Peyer's patch (tissue), 4 donors: ENCODE results near the gene EPHB2. TPM values are rescaled to one million over a fixed set of nuclear protein-coding genes. Genes with fewer than 3 reads are reported as not detected.

Source experiments
- DNase-seq, 3 donors: peaks; one replicate each; pipeline ENCODE4 v3.0.0-alpha.2; 2017 to 2019
- H3K27ac ChIP-seq, 4 donors: fragments of 200-600 bp; sonication (generic); one replicate each; pipeline ENCODE4 v1.5.1; 2016 to 2019
- H3K27me3 ChIP-seq, 2 donors: fragments of 200-600 bp; sonication (generic); one replicate each; pipeline ENCODE4 v1.5.1; 2019
- H3K36me3 ChIP-seq, 3 donors: fragments of 200-600 bp; sonication (generic); one replicate each; pipeline ENCODE4 v1.5.1; 2016 to 2019
- H3K4me1 ChIP-seq, 4 donors: fragments of 200-600 bp; sonication (generic); one replicate each; pipeline ENCODE4 v1.5.1; 2016 to 2019
- H3K4me3 ChIP-seq, 4 donors: fragments of 200-600 bp; sonication (generic); 1 replicate in 3 of 4; 2 replicates in 1 of 4; pipeline ENCODE4 v1.5.1; 2016 to 2019; ENCODE audit warnings: mild to moderate bottlenecking in 1 of 4
- H3K9me3 ChIP-seq, 4 donors: fragments of 200-600 bp; sonication (generic); one replicate each; pipeline ENCODE4 v1.5.1; 2016 to 2019; ENCODE audit warnings: mild to moderate bottlenecking in 1 of 4
- POLR2A ChIP-seq, 2 donors: fragments of 450-650 bp; IDR thresholded peaks; one replicate each; pipeline ENCODE4 v1.5.1; 2017; ENCODE audit warnings: antibody characterized with exemption in 2 of 2, mild to moderate bottlenecking in 2 of 2, moderate library complexity in 2 of 2
- total RNA-seq, 4 donors: library from RNA; depleted of rRNA; stranded (reverse); fragments of >200 nt; gene quantifications; one replicate each; pipeline ENCODE4 v1.1.0, GENCODE V29; 2016
- TF ChIP-seq, protein P1 (sequence below), 6 experiments: fragments of 450-650 bp in 4 of 6; fragments of 200-600 bp in 2 of 6; sonication (generic) in 1 of 6; IDR thresholded peaks; one replicate each; pipeline ENCODE4 v1.5.1; 2017 to 2019; ENCODE audit warnings: antibody characterized with exemption in 6 of 6, mild to moderate bottlenecking in 3 of 6, moderate library complexity in 1 of 6

The EPHB2 gene
- total RNA-seq, 4 donors from 2014 or later, result 24.5 to 71.0 (median 53.9) TPM

- Histone ChIP-seq H3K27ac (no peak overlapping the region), H3K36me3 (no peaks in the 10 kb centered on the region), H3K4me3 (no peak overlapping the region), H3K9me3 (no peaks in the 10 kb centered on the region), H3K27me3 (no peaks in the 10 kb centered on the region), H3K4me1 (no peaks in the 10 kb centered on the region)
- TF ChIP-seq, protein P1, sequence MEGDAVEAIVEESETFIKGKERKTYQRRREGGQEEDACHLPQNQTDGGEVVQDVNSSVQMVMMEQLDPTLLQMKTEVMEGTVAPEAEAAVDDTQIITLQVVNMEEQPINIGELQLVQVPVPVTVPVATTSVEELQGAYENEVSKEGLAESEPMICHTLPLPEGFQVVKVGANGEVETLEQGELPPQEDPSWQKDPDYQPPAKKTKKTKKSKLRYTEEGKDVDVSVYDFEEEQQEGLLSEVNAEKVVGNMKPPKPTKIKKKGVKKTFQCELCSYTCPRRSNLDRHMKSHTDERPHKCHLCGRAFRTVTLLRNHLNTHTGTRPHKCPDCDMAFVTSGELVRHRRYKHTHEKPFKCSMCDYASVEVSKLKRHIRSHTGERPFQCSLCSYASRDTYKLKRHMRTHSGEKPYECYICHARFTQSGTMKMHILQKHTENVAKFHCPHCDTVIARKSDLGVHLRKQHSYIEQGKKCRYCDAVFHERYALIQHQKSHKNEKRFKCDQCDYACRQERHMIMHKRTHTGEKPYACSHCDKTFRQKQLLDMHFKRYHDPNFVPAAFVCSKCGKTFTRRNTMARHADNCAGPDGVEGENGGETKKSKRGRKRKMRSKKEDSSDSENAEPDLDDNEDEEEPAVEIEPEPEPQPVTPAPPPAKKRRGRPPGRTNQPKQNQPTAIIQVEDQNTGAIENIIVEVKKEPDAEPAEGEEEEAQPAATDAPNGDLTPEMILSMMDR (IDR thresholded peaks at IDR 0.05), result no peak
- no peak for TF ChIP-seq POLR2A (IDR thresholded peaks at IDR 0.05)
- no peak for DNase-seq
These were observed 168.0 kb downstream of the EPHB2 start for GRCh38 chr1:22878626-22879025.

GRCh38 chr1:22879445-22879844, 168.8 kb downstream of the EPHB2 start:
- Histone ChIP-seq H3K4me1 (no peaks in the 10 kb centered on the region), H3K36me3 (no peaks in the 10 kb centered on the region), H3K27ac (no peak overlapping the region), H3K4me3 (no peak overlapping the region), H3K9me3 (no peaks in the 10 kb centered on the region), H3K27me3 (no peaks in the 10 kb centered on the region)
- DNase-seq, result no peak
- no peak for TF ChIP-seq POLR2A (IDR thresholded peaks at IDR 0.05)
- TF ChIP-seq, protein P1 (IDR thresholded peaks at IDR 0.05), result no peak

DNA sequence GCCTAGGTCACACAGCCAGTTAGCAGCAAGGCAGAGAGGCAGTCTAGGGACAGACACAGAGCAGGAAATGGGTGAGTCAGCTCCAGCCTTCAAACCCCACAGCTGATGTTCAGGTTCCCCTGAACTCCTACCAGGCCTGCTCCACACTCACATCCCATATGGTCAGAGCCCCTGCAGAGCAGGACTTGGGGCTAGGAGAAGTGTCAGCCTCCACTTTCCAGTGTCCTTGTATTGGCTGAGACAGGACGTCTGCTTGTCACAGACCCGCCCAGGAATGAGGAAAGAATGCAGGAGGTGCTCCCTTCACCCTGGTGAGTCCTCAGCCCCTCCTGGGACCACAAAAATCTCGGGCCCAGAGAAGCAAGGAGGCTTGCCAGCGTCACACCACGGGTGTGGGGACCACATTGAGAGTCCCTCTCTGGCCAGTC, 169.5 kb downstream of the EPHB2 start:
- H3K4me3 ChIP-seq, result no peak overlapping the region
- no peak for DNase-seq
- no peaks in the 10 kb centered on the region for H3K9me3 ChIP-seq
- no peaks in the 10 kb centered on the region for H3K27me3 ChIP-seq
- no peaks in the 10 kb centered on the region for H3K36me3 ChIP-seq
- no peak overlapping the region for H3K27ac ChIP-seq
- TF ChIP-seq, protein P1 (IDR thresholded peaks at IDR 0.05), result no peak
- no peak for TF ChIP-seq POLR2A (IDR thresholded peaks at IDR 0.05)
- no peaks in the 10 kb centered on the region for H3K4me1 ChIP-seq

GRCh38 chr1:22883406-22883805, 172.8 kb downstream of the EPHB2 start:
- DNase-seq, result no peak
- no peaks in the 10 kb centered on the region for H3K4me1 ChIP-seq
- TF ChIP-seq, protein P1 (IDR thresholded peaks at IDR 0.05), result no peak
- TF ChIP-seq POLR2A (IDR thresholded peaks at IDR 0.05), result no peak
- no peaks in the 10 kb centered on the region for H3K27me3 ChIP-seq
- no peaks in the 10 kb centered on the region for H3K9me3 ChIP-seq
- H3K27ac ChIP-seq, result no peak overlapping the region
- H3K36me3 ChIP-seq, result no peaks in the 10 kb centered on the region
- H3K4me3 ChIP-seq, result no peak overlapping the region

DNA sequence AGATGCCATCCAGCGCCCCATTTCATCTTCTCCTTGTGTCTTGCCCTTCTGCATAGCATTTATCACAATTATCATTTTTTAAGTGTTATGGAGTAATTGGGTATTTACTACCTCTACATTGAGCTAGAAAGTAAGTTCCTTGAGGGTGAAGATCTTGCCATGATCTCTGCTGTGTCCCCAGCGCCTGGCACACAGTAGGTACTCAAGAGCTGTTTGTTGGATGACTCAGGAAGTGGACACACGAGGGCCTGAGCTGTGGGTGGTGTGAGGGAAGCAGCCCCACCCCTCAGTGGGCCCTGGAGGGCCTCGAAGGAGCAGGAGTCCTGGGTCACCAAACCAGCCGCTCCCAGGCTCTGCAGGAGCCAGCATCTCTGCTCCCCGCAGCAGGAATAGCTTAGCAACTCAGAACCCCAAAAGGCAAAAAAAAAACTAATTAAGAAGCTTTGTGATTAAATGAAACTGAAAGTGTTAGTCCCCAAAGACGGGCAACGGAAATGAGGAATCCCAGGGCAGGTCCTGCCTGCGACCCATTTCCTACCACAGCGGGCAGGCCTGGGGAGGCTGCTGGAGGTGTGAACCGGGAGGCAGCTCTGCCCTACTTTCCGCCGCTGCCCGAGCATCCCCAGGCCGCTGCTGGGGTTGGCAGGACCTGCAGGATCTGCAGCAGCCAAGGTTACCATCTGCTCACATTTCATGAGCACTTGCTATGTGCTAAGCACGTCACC, 174.3 kb downstream of the EPHB2 start:
- TF ChIP-seq POLR2A (IDR thresholded peaks at IDR 0.05), result no peak
- TF ChIP-seq, protein P1 (IDR thresholded peaks at IDR 0.05), result no peak
- peak in 1 of 3 donors; percentile 16 for DNase-seq
- Histone ChIP-seq H3K27ac (no peak overlapping the region), H3K27me3 (no peaks in the 10 kb centered on the region), H3K4me1 (no peaks in the 10 kb centered on the region), H3K9me3 (no peaks in the 10 kb centered on the region), H3K4me3 (peak overlapping the region in 2 of 4 donors; percentile 2 to 15), H3K36me3 (no peaks in the 10 kb centered on the region)
